ENCODE data around the gene GRB10. TPM values are rescaled to one million over a fixed set of nuclear protein-coding genes. Genes with fewer than 3 reads are reported as not detected.

GRB10 gene
- polyA plus RNA-seq, 1 donor from 2014 or later: 78.4 TPM

Other genes with a start within 250 kb of the GRB10 start
- gene DDC, start 217.5 kb downstream of the GRB10 start, polyA plus RNA-seq: 42.9 and 57.2 TPM in 2 replicates